HUES64 (cell line): ENCODE data around the gene FUBP1.
"Not testable (repeated sequence)": the region's sequence is repeated elsewhere in the genome, so short reads cannot be mapped to it uniquely, and the experiment has no call there.

Experiments used
- H3K27ac ChIP-seq: 2 replicates; pipeline ENCODE4 v1.7.0; 2013; ENCODE audit warnings: low read depth, low read length, inconsistent platforms
- H3K27me3 ChIP-seq: 2 replicates; pipeline ENCODE4 v1.6.1; 2013; ENCODE audit warnings: mild to moderate bottlenecking, low read length; ENCODE audit not compliant: insufficient read depth
- H3K36me3 ChIP-seq: 2 replicates; pipeline ENCODE4 v1.6.1; 2013; ENCODE audit warnings: mild to moderate bottlenecking, low read length; ENCODE audit not compliant: insufficient read depth
- H3K4me1 ChIP-seq: 2 replicates; pipeline ENCODE4 v1.6.1; 2013; ENCODE audit warnings: mild to moderate bottlenecking, low read length, moderate library complexity; ENCODE audit not compliant: insufficient read depth
- H3K4me3 ChIP-seq: 2 replicates; pipeline ENCODE4 v1.5.1; 2013; ENCODE audit warnings: mild to moderate bottlenecking, low read length, moderate library complexity
- H3K9ac ChIP-seq: 2 replicates; pipeline ENCODE4 v1.6.1; 2013; ENCODE audit warnings: mild to moderate bottlenecking, low read depth, low read length
- H3K9me3 ChIP-seq: 2 replicates; pipeline ENCODE4 v1.6.1; 2013; ENCODE audit warnings: low read depth, low read length; ENCODE audit not compliant: insufficient read depth
- WGBS: fragments of 150-250, 120-280 bp; methylation state at CpG from one replicate; pipeline ENCODE4 v1.1.7; 2013; ENCODE audit warnings: missing lambda C conversion rate; 5-methylcytosine and 5-hydroxymethylcytosine counted together

Gene FUBP1

DNA sequence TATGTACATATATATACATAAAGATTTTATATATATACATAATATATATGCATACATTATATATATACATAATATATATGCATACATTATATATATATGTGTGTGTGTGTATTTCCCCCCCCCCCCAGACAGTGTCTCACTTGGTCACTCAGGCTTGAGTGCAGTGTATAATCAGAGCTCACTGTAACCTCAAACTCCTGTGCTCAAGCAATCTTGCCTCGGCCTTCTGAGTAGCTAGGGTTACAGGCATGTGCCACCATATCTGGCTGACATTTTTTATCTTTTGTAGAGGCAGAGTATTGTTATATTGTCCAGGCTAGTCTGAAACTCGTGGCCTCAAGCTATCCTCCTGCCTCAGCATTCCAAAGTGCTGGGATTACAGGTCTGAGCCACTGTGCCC, 9.0 kb upstream of the FUBP1 start:
- Histone ChIP-seq H3K4me3 (no peak overlapping the region), H3K36me3 (peaks cover 20% of the 10 kb centered on the region), H3K4me1 (peaks cover 26% of the 10 kb centered on the region), H3K9me3 (no peaks in the 10 kb centered on the region), H3K27ac (no peak overlapping the region), H3K9ac (no peak overlapping the region), H3K27me3 (no peaks in the 10 kb centered on the region)
- 92% methylated on average over 2 of the region's 2 CpGs for WGBS

DNA sequence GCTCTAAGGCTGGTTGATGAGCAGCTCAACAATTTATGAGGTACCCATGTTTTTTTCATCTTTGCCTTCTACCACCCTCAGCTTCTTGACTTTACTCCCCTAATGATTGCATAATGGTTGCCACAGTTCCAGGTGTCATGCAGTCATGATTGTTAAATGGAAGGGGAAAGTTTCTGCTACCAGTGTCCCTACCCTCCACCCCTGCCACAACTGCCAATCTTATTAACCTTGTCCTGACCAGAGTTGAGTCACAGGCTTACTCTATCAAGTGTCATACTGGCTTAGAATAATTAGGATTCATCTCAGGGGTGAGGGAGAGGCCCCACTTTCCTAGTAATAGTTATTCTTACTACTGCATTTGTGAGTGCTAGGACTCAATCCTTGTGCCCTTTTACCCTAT, 7.9 kb upstream of the FUBP1 start:
- Histone ChIP-seq H3K9me3 (no peaks in the 10 kb centered on the region), H3K36me3 (peaks cover 15% of the 10 kb centered on the region), H3K4me3 (no peak overlapping the region), H3K4me1 (peaks cover 28% of the 10 kb centered on the region), H3K27me3 (no peaks in the 10 kb centered on the region), H3K27ac (no peak overlapping the region), H3K9ac (no peak overlapping the region)

DNA sequence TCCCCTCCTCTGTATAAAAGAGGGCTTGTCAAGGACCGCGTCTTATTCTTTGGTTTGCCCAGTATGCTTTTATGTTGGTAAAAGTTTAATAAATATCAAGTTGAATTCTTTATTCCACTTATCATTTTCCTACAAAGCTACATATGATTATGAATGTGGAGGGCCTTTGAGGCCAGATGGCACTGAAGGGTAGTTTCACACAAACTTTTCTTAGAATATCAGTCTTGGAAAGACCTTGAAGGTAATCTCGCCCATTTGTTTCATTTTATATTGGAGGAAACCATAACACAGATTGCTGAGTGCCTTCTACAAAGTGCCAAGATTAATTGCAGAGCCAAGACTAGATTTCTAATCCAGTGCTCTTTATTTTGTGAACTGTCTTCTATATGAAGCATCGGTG, 5.8 kb upstream of the FUBP1 start:
- no peaks in the 10 kb centered on the region for H3K27me3 ChIP-seq
- WGBS: 86% methylated on average over 2 of the region's 4 CpGs
- H3K27ac ChIP-seq: no peak overlapping the region
- H3K36me3 ChIP-seq: peaks cover 9% of the 10 kb centered on the region
- H3K4me3 ChIP-seq: no peak overlapping the region
- H3K9ac ChIP-seq: no peak overlapping the region
- peaks cover 33% of the 10 kb centered on the region for H3K4me1 ChIP-seq
- H3K9me3 ChIP-seq: no peaks in the 10 kb centered on the region

DNA sequence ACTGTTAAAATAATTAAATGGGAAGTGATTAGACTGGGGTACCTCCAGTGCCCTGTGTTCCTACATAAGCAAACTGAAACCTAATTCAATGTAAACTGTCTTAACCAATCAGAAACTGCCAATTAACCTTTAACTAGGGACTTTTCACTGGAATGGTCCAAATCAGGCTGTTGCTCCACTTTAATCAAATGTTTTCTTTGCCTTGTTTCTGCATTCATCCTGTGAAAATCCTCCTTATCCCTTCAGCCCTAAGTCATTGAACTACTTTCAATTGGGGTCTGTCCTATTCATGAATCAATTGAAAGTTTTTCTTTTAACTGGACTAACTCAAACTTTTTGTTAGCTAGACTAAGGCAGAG, 5.1 kb upstream of the FUBP1 start:
- H3K36me3 ChIP-seq: peaks cover 9% of the 10 kb centered on the region
- no peaks in the 10 kb centered on the region for H3K9me3 ChIP-seq
- peaks cover 33% of the 10 kb centered on the region for H3K4me1 ChIP-seq
- no peak overlapping the region for H3K4me3 ChIP-seq
- no peak overlapping the region for H3K9ac ChIP-seq
- no peaks in the 10 kb centered on the region for H3K27me3 ChIP-seq
- H3K27ac ChIP-seq: no peak overlapping the region

DNA sequence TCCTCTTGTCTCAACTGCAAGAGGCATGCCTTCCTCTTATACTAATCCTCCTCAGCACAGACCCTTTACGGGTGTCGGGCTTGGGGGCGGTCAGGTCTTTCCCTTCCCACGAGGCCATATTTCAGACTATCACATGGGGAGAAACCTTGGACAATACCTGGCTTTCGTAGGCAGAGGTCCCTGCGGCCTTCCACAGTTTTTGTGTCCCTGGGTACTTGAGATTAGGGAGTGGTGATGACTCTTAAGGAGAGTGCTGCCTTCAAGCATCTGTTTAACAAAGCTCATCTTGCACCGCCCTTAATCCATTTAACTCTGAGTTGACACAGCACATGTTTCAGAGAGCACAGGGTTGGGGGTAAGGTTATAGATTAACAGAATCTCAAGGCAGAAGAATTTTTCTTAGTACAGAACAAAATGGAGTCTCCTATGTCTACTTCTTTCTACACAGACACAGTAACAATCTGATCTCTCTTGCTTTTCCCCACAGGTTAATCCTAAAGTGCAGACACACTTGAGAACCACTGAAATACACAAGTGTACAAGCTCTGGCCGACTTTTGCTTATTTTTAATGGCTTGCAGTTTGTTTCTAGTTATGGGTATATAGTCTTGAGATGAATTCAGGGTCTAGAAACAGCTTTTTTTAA, 4.6 kb upstream of the FUBP1 start:
- H3K27me3 ChIP-seq, H3K36me3 ChIP-seq, H3K9me3 ChIP-seq, H3K9ac ChIP-seq, H3K4me3 ChIP-seq, H3K27ac ChIP-seq: not testable (repeated sequence)
- 81% methylated on average over 7 of the region's 8 CpGs for WGBS
- peaks cover 33% of the 10 kb centered on the region for H3K4me1 ChIP-seq

DNA sequence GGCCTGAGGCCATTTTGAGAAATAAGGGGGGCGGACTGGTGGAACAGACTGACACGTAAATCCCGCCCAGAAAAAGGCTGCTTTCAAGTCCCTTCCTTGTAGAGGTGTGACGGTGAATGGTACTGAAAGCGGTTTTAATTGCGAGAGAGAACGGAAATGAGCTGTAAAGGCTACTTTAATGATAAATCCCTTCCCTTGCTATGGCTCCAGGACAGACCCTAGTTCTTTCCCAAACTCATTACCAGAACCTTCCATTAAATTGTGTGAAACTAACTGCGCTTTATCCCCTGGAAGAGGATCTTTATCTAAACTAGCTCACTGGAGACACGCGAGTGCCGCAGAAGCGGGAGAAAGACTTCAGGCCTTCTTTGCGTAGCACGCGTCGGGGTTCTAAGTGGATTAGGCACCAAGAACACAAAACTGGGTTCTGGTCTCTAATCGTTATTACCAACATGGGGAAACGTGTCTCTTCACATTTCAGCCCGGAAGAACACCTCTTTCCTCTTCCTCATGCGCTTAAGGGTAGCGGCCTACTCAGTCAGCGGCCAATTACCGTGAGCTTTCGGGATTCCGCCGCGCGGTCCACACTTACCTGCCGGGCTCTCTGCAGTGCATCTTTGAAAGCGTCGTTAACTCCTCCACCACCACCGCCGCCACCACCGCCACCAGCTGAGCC, 441 bp downstream of the FUBP1 start:
- H3K4me3 ChIP-seq: peak overlapping the region; percentile 89
- peaks cover 32% of the 10 kb centered on the region for H3K36me3 ChIP-seq
- peaks cover 34% of the 10 kb centered on the region for H3K4me1 ChIP-seq
- under 1% methylated on average over 29 of the region's 34 CpGs for WGBS
- H3K9ac ChIP-seq: peak overlapping the region; percentile 99
- no peaks in the 10 kb centered on the region for H3K27me3 ChIP-seq
- peak overlapping the region; percentile 97 for H3K27ac ChIP-seq
- no peaks in the 10 kb centered on the region for H3K9me3 ChIP-seq

DNA sequence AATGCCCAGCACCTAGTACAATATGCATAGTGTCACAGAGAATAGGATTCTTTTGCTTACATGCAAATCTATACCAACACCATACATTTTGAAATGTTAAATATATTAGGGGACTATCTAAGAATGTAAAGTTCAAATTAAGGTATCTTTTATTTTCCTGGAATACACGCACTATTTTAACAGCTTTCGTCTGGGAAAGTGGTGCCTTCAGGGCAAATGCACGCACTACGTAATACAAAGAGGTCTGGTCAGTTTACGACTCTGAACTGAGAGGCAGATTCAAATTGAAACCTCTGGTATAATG, 931 bp downstream of the FUBP1 start:
- no peaks in the 10 kb centered on the region for H3K27me3 ChIP-seq

DNA sequence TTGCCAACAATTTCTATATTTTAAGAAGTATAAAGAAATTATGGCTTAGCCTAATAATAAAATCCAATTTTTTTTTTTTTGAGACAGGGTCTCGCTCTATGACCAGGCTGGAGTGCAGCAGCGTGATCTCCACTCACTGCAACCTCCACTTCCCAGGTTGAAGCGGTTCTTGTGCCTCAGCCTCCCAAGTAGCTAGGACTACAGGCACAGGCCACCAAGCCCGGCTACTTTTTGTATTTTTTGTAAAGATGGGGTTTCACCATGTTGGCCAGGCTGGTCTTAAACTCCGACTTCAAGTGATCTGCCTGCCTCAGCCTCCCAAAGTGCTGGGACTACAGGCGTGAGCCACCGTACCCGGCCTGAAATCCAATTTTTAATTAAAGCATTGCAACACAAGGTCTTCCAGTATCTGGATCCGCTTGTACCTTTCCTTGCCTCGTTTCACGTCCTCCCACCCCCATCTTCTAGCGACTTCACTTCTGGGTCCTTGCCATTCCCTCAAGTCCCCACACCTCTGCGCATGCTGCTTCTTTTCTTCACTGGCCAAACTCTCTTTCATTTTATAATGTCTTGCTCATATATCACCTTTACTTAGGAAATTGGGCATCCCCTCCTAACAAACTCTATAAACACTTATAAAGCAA, 2.3 kb downstream of the FUBP1 start:
- H3K4me1 ChIP-seq: peaks cover 33% of the 10 kb centered on the region
- H3K4me3 ChIP-seq: peak overlapping the region; percentile 89
- 43% methylated on average over 13 of the region's 13 CpGs for WGBS
- no peaks in the 10 kb centered on the region for H3K27me3 ChIP-seq
- H3K9ac ChIP-seq: peak overlapping the region; percentile 99
- H3K9me3 ChIP-seq: no peaks in the 10 kb centered on the region
- peaks cover 37% of the 10 kb centered on the region for H3K36me3 ChIP-seq
- H3K27ac ChIP-seq: no peak overlapping the region

More for the DNA sequence above, 931 bp downstream of the FUBP1 start:
- Histone ChIP-seq H3K9ac (peak overlapping the region; percentile 99), H3K27ac (peak overlapping the region; percentile 97; the same call in 1 of the 2 replicates), H3K9me3 (no peaks in the 10 kb centered on the region), H3K4me1 (peaks cover 35% of the 10 kb centered on the region), H3K4me3 (peak overlapping the region; percentile 89), H3K36me3 (peaks cover 32% of the 10 kb centered on the region)
- under 1% methylated on average over 5 of the region's 5 CpGs for WGBS

DNA sequence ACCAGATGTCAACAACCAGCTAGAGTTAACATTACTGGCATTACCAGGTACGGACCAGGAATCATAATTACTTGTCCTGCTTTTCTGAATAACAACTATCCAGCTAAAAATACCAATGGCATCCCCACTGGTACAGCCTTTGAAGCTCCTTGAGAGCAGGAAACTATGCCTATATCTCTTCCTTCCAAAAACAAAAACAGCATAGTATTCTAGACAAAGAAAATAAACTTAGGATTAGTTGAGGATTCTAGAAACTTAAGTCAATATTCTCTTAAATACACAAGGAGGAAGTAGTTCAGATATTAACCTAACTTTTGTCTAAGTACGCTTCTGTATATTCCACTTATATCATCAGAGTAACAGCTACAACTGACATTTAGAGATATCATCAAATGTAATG, 3.0 kb downstream of the FUBP1 start:
- H3K4me1 ChIP-seq: peaks cover 33% of the 10 kb centered on the region
- no peaks in the 10 kb centered on the region for H3K9me3 ChIP-seq
- WGBS: 50% methylated on average over 2 of the region's 2 CpGs
- 0 out of 2 replicates have a peak overlapping the region, but pooled peaks have one; percentile 21 for H3K9ac ChIP-seq
- H3K36me3 ChIP-seq: peaks cover 43% of the 10 kb centered on the region
- no peak overlapping the region for H3K27ac ChIP-seq
- H3K4me3 ChIP-seq: peak overlapping the region; percentile 89
- no peaks in the 10 kb centered on the region for H3K27me3 ChIP-seq

DNA sequence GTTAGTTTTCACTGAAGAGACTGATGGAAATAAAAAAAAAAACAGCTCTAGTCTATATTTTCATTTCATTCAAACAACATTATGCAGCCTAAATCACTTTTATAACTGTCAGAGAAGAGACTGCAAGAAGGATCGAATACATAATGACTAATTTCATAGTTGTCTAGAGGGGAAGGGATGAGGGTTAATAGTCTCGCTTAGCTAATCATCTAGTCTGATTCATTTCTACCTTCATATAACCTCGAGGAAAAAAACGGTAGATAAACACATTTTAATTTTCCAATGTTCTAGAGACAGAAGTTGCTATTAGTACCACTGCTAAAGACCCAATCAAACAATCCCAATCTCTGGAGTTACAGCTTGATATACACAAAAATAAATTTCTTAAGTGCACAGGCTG, 3.5 kb downstream of the FUBP1 start:
- H3K36me3 ChIP-seq: peaks cover 48% of the 10 kb centered on the region
- WGBS: 91% methylated on average over 3 of the region's 4 CpGs
- H3K27ac ChIP-seq: no peak overlapping the region
- peak overlapping the region; percentile 89 for H3K4me3 ChIP-seq
- H3K27me3 ChIP-seq: no peaks in the 10 kb centered on the region
- H3K4me1 ChIP-seq: peaks cover 29% of the 10 kb centered on the region
- H3K9ac ChIP-seq: 0 out of 2 replicates have a peak overlapping the region, but pooled peaks have one; percentile 21
- no peaks in the 10 kb centered on the region for H3K9me3 ChIP-seq

DNA sequence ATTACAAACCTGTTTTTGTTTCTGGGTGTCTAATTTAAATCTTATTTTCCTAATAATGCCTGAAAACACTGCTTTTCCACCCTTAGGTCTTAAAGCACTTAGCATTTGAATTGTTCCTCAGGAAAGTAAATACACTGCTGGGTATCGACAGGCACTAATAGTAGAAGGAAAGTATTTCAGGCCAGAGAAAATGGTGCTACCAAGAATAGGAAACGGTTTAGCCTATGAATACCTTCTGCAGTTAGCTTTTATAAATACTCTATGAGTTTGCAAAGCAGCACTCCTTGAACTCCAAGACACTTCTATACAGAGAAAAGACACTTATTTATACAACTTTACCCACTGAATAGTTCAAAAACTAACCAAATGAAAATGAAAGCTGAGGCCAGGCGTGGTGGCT, 6.8 kb downstream of the FUBP1 start:
- 33% methylated on average over 3 of the region's 3 CpGs for WGBS
- peaks cover 76% of the 10 kb centered on the region for H3K36me3 ChIP-seq

More for the DNA sequence above, 6.8 kb downstream of the FUBP1 start:
- H3K4me3 ChIP-seq: 0 out of 2 replicates have a peak overlapping the region, but pooled peaks have one; percentile 1
- peak overlapping the region; percentile 5; the same call in 1 of the 2 replicates for H3K27ac ChIP-seq
- H3K9me3 ChIP-seq: no peaks in the 10 kb centered on the region
- no peaks in the 10 kb centered on the region for H3K27me3 ChIP-seq
- peaks cover 33% of the 10 kb centered on the region for H3K4me1 ChIP-seq
- H3K9ac ChIP-seq: no peak overlapping the region
